Loucy (cell line): ENCODE data around the gene TRAP1.

Experiments used
- EZH2phosphoT487 ChIP-seq: fragments of 200-600 bp; IDR thresholded peaks from 2 replicates; pipeline ENCODE4 v1.6.1; 2018; ENCODE audit warnings: antibody characterized with exemption, mild to moderate bottlenecking, moderate library complexity, borderline replicate concordance
- TF ChIP-seq, protein P1 (sequence below): fragments of 200-600 bp; sonication (generic); conservative IDR thresholded peaks from 2 replicates; pipeline ENCODE4 v1.5.1; 2014; ENCODE audit warnings: mild to moderate bottlenecking, antibody characterized with exemption, low read length

DNA sequence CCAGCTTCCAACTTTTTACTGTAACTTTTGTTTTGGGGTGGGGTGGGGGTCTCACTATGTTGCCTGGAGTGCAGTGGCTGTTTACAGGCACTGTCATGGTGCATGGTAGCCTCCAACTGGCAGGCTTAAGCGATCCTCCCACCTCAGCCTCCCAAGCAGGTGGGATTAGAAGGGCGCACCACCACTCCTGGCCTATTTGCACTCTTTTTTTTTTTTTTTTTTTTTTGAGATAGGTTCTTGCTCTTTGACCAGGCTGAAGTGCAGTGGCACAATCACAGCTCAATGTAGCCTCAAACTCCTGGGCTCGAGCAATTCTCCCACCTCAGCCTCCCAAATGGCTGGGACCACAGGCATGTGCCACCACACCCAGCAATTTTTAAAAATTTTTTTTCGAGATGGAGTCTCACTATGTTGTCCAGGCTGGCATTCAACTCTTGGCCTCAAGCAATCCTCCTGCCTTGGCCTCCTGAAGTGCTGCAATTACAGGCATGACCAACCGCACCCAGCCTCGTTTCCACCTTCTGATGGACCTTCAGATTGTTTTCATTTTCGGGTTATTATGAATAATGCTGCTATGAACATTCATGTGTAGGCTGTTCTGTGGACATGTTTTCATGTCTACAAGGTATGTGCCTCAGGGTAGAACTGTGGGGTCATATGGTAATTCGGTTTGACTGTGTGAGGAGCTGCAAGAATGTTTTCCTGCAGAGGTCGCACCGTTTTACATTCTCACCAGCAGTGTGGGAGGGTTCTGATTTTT is 10.9 kb downstream of the TRAP1 start:
- TF ChIP-seq, protein P1, sequence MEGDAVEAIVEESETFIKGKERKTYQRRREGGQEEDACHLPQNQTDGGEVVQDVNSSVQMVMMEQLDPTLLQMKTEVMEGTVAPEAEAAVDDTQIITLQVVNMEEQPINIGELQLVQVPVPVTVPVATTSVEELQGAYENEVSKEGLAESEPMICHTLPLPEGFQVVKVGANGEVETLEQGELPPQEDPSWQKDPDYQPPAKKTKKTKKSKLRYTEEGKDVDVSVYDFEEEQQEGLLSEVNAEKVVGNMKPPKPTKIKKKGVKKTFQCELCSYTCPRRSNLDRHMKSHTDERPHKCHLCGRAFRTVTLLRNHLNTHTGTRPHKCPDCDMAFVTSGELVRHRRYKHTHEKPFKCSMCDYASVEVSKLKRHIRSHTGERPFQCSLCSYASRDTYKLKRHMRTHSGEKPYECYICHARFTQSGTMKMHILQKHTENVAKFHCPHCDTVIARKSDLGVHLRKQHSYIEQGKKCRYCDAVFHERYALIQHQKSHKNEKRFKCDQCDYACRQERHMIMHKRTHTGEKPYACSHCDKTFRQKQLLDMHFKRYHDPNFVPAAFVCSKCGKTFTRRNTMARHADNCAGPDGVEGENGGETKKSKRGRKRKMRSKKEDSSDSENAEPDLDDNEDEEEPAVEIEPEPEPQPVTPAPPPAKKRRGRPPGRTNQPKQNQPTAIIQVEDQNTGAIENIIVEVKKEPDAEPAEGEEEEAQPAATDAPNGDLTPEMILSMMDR: no peak
- TF ChIP-seq EZH2phosphoT487: no peak
